Panc1 (cell line): ENCODE data around the gene FEV. TPM values are rescaled to one million over a fixed set of nuclear protein-coding genes. Genes with fewer than 3 reads are reported as not detected.

Experiments
- ATAC-seq: fragments of 200-7000 bp; cut with Tn5 transposase; 2 replicates; pipeline ENCODE4 v1.9.1; 2020; ENCODE audit warnings: mild to moderate bottlenecking, moderate library complexity
- BruUV-seq: library from RNA; stranded (reverse); fragments of 400-500 nt; replicated peaks from 2 replicates; lab custom pipeline; 2021; lab: Mats Ljungman, UMichigan
- CTCF ChIA-PET: fragments of 300-600 bp; sonication (Branson Sonifier 250); formaldehyde crosslinking; loops from one replicate; lab custom pipeline; 2022; ENCODE audit warnings: antibody characterized with exemption; lab: Charles Lee
- POLR2A ChIA-PET: fragments of 300-600 bp; sonication (Branson Sonifier 250); formaldehyde crosslinking; loops from one replicate; lab custom pipeline; 2022; ENCODE audit warnings: antibody characterized with exemption; lab: Charles Lee
- DNase-seq: peaks from one replicate; pipeline ENCODE4 v3.0.0-alpha.2; 2010; ENCODE audit warnings: low read depth, low spot score
- H3K27ac ChIP-seq: 2 replicates; pipeline ENCODE4 v1.5.1; 2011; ENCODE audit warnings: mild to moderate bottlenecking, low read length, inconsistent platforms
- H3K27me3 ChIP-seq: fragments of 200-500 bp; sonication (Bioruptor generic); 2 replicates; pipeline ENCODE4 v1.6.0; 2014; ENCODE audit warnings: low read length, inconsistent platforms; ENCODE audit not compliant: control insufficient read depth, insufficient read depth
- H3K36me3 ChIP-seq: fragments of 200-500 bp; sonication (Bioruptor generic); 2 replicates; pipeline ENCODE4 v1.5.1; 2014; ENCODE audit warnings: inconsistent platforms, mild to moderate bottlenecking, low read length, moderate library complexity; ENCODE audit not compliant: control insufficient read depth, insufficient read depth
- H3K4me1 ChIP-seq: 2 replicates; pipeline ENCODE4 v1.5.1; 2011; ENCODE audit warnings: inconsistent platforms, mild to moderate bottlenecking, low read length, moderate library complexity; ENCODE audit not compliant: control insufficient read depth, insufficient read depth
- H3K4me3 ChIP-seq, 2 experiments: 2 replicates each; pipeline ENCODE4 v1.5.1; 2011 to 2012; ENCODE audit warnings: low read depth in 2 of 2, low read length in 2 of 2, mild to moderate bottlenecking in 2 of 2, inconsistent platforms in 1 of 2, moderate library complexity in 1 of 2
- H3K9me3 ChIP-seq: fragments of 200-500 bp; sonication (Bioruptor generic); 2 replicates; pipeline ENCODE4 v1.5.1; 2014; ENCODE audit warnings: low read depth, mild to moderate bottlenecking, inconsistent platforms, low read length, moderate library complexity; ENCODE audit not compliant: control insufficient read depth, insufficient read depth
- POLR2AphosphoS5 ChIP-seq: IDR thresholded peaks from 2 replicates; pipeline ENCODE4 v1.6.1; 2012; ENCODE audit warnings: mild to moderate bottlenecking, low read depth, low read length, moderate library complexity
- SIN3A ChIP-seq: IDR thresholded peaks from 2 replicates; pipeline ENCODE4 v1.6.1; 2012; ENCODE audit warnings: low read depth, mild to moderate bottlenecking, low read length, moderate library complexity, borderline replicate concordance; ENCODE audit not compliant: insufficient read depth
- TCF7L2 ChIP-seq: IDR thresholded peaks from 2 replicates; pipeline ENCODE4 v1.6.1; 2011; ENCODE audit warnings: mild to moderate bottlenecking, low read depth, low read length, inconsistent platforms
- in situ Hi-C: cut with HindIII; loops from 2 replicates; pipeline ENCODE4 v1.10.0; 2016; ENCODE audit warnings: low sequenced_read_pairs, low pct_unique_long_range_greater_than_20kb
- intact Hi-C: fragments of 100-400 bp; cut with micrococcal nuclease; formaldehyde crosslinking; loops from one replicate; pipeline ENCODE4 v1.10.0; 2022; ENCODE audit not compliant: unreplicated experiment
- total RNA-seq: library from RNA; stranded (reverse); gene quantifications from one replicate; pipeline ENCODE4 v1.2.1, GENCODE V29; 2021; ENCODE audit not compliant: unreplicated experiment
- TF ChIP-seq, protein P1 (sequence below), 2 experiments: IDR thresholded peaks; 2 replicates each; pipeline ENCODE4 v1.6.1; 2011 to 2012; ENCODE audit warnings: low read depth in 2 of 2, control low read depth in 1 of 2, low read length in 1 of 2, mild to moderate bottlenecking in 1 of 2, moderate library complexity in 1 of 2; ENCODE audit not compliant: insufficient read depth in 1 of 2
- TF ChIP-seq, protein P2 (sequence below): fragments of 450-650 bp; IDR thresholded peaks from 2 replicates; pipeline ENCODE4 v1.5.1; 2017; ENCODE audit warnings: mild to moderate bottlenecking

The FEV gene
- total RNA-seq, 1 experiment from 2014 or later = not detected

DNA sequence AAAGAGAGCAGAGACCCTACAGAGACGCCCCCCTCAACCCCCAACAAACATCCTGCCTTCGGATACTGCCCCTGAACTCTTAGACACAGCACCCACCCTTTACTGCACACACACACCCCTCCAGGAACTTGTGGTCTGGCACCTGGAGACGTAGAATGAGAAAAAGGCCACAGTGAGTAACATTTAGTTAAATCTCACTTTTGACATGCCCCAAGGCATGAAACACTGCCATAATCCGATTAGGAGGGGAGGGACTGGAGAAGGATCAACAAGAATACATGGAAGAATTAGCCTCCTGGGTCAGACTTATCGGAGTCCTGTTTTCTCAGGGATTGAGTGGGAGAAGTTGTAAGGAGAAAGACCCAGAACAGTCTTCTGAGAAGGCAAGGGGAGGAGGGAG, 21.4 kb downstream of the FEV start:
- no peak for DNase-seq
- no peak for ATAC-seq
- no TSS peak for BruUV-seq
- no peaks in the 10 kb centered on the region; the same call in 1 of the 2 replicates for H3K27me3 ChIP-seq
- no peaks in the 10 kb centered on the region for H3K36me3 ChIP-seq
- CTCF ChIA-PET = no interaction called here
- 0 out of 2 replicates have a peak, but pooled peaks cover 4% of the 10 kb centered on the region for H3K4me1 ChIP-seq
- in situ Hi-C loops = no loop called here
- TF ChIP-seq, protein P1, sequence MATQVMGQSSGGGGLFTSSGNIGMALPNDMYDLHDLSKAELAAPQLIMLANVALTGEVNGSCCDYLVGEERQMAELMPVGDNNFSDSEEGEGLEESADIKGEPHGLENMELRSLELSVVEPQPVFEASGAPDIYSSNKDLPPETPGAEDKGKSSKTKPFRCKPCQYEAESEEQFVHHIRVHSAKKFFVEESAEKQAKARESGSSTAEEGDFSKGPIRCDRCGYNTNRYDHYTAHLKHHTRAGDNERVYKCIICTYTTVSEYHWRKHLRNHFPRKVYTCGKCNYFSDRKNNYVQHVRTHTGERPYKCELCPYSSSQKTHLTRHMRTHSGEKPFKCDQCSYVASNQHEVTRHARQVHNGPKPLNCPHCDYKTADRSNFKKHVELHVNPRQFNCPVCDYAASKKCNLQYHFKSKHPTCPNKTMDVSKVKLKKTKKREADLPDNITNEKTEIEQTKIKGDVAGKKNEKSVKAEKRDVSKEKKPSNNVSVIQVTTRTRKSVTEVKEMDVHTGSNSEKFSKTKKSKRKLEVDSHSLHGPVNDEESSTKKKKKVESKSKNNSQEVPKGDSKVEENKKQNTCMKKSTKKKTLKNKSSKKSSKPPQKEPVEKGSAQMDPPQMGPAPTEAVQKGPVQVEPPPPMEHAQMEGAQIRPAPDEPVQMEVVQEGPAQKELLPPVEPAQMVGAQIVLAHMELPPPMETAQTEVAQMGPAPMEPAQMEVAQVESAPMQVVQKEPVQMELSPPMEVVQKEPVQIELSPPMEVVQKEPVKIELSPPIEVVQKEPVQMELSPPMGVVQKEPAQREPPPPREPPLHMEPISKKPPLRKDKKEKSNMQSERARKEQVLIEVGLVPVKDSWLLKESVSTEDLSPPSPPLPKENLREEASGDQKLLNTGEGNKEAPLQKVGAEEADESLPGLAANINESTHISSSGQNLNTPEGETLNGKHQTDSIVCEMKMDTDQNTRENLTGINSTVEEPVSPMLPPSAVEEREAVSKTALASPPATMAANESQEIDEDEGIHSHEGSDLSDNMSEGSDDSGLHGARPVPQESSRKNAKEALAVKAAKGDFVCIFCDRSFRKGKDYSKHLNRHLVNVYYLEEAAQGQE (IDR thresholded peaks at IDR 0.05; ENCODE audit: insufficient read depth in 1 of 2, low read depth in 2 of 2, low read length in 1 of 2) = no peak
- TF ChIP-seq, protein P2, sequence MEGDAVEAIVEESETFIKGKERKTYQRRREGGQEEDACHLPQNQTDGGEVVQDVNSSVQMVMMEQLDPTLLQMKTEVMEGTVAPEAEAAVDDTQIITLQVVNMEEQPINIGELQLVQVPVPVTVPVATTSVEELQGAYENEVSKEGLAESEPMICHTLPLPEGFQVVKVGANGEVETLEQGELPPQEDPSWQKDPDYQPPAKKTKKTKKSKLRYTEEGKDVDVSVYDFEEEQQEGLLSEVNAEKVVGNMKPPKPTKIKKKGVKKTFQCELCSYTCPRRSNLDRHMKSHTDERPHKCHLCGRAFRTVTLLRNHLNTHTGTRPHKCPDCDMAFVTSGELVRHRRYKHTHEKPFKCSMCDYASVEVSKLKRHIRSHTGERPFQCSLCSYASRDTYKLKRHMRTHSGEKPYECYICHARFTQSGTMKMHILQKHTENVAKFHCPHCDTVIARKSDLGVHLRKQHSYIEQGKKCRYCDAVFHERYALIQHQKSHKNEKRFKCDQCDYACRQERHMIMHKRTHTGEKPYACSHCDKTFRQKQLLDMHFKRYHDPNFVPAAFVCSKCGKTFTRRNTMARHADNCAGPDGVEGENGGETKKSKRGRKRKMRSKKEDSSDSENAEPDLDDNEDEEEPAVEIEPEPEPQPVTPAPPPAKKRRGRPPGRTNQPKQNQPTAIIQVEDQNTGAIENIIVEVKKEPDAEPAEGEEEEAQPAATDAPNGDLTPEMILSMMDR = no peak
- no peak for TF ChIP-seq SIN3A
- no peak for TF ChIP-seq POLR2AphosphoS5
- no peak for TF ChIP-seq TCF7L2
- no peak overlapping the region for H3K27ac ChIP-seq
- no peaks in the 10 kb centered on the region for H3K9me3 ChIP-seq
- POLR2A ChIA-PET = no interaction called here
- intact Hi-C loops = no loop called here
- no peak overlapping the region for H3K4me3 ChIP-seq

DNA sequence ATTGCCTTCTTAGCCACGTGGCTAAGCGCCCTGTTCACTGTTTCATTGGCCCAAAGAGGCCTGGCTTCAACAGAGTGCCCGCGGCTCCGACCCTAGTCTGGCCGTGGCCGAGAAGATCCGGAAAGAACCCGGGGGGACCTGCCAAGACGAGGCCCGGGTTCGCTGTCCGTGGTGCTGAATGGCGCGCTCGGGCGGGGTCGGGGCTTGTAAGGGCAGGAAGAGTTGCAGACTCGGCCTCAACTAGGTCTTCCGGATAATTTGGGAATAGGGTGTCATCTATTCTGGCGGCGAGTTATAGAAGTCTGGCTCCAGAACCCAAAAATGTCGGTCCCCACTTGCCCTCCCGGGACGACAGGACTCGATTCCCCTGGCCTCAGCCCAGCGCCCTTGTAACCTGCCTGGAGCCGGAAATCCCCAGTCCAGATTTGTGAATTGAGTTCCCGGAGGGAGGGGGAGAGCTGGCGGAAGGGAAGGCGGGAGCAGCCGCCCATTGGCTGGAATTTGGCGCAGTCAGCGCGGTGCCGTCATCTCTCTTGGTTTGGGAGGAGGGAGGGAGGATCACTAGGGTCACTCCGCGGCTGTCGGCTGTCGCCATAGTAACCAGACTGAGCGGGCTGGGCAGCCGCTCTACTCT, 22.0 kb downstream of the FEV start:
- BruUV-seq = no TSS peak
- ATAC-seq = no peak
- CTCF ChIA-PET = no interaction called here
- H3K27me3 ChIP-seq = no peaks in the 10 kb centered on the region; the same call in 1 of the 2 replicates
- no peak overlapping the region for H3K4me3 ChIP-seq
- TF ChIP-seq, protein P1 (IDR thresholded peaks at IDR 0.05; ENCODE audit: insufficient read depth in 1 of 2, low read depth in 2 of 2, low read length in 1 of 2) = peak; percentile 95 to 97
- no peak for TF ChIP-seq SIN3A
- no peaks in the 10 kb centered on the region for H3K9me3 ChIP-seq
- DNase-seq = no peak
- POLR2A ChIA-PET = no interaction called here
- H3K4me1 ChIP-seq = 0 out of 2 replicates have a peak, but pooled peaks cover 4% of the 10 kb centered on the region
- no peak overlapping the region for H3K27ac ChIP-seq
- intact Hi-C loops (no loop called here), in situ Hi-C loops (no loop called here)
- H3K36me3 ChIP-seq = no peaks in the 10 kb centered on the region
